Left ventricle myocardium inferior (tissue), 1 donor: ENCODE results near the gene SCN1B. TPM values are rescaled to one million over a fixed set of nuclear protein-coding genes. Genes with fewer than 3 reads are reported as not detected.
"Not testable (repeated sequence)": the region's sequence is repeated elsewhere in the genome, so short reads cannot be mapped to it uniquely, and the experiment has no call there.

ENCODE experiments used
- DNase-seq: peaks from one replicate; pipeline ENCODE4 v3.0.0-alpha.2; 2020
- H3K27ac ChIP-seq: fragments of 200-600 bp; replicated peaks from 2 replicates; pipeline ENCODE4 v1.8.0; 2021
- H3K27me3 ChIP-seq: fragments of 200-600 bp; 2 replicates; pipeline ENCODE4 v1.8.0; 2021; ENCODE audit warnings: low read depth
- H3K36me3 ChIP-seq: fragments of 200-600 bp; 2 replicates; pipeline ENCODE4 v1.8.0; 2021
- H3K4me1 ChIP-seq: fragments of 200-600 bp; 2 replicates; pipeline ENCODE4 v1.8.0; 2021
- H3K4me3 ChIP-seq: fragments of 200-600 bp; 2 replicates; pipeline ENCODE4 v1.8.0; 2021; ENCODE audit warnings: mild to moderate bottlenecking, moderate library complexity
- H3K9me3 ChIP-seq: fragments of 200-600 bp; replicated peaks from 2 replicates; pipeline ENCODE4 v1.8.0; 2021
- CTCF ChIP-seq: fragments of 200-600 bp; IDR thresholded peaks from 2 replicates; pipeline ENCODE4 v1.8.0; 2021; ENCODE audit warnings: antibody characterized with exemption, mild to moderate bottlenecking, borderline replicate concordance
- intact Hi-C: fragments of 100-400 bp; cut with micrococcal nuclease; formaldehyde crosslinking; loops from one replicate; pipeline ENCODE4 v1.11.0; 2022
- total RNA-seq: library from RNA; stranded (reverse); fragmentation: NEBNext Ultra II Directional; extraction: Animal tissue kit (Norgen Biotek cat#: 25700); gene quantifications from one replicate; pipeline ENCODE4 v1.2.1, GENCODE V29; 2021
- donor health status: DM: no; HTN: yes; CAD: no; lungs with severe emphysema.

Gene SCN1B
- total RNA-seq, 1 donor from 2014 or later: 52.8 TPM

- Histone ChIP-seq H3K36me3 (peaks cover 74% of the 10 kb centered on the region), H3K4me1 (peaks cover 37% of the 10 kb centered on the region), H3K27me3 (no peaks in the 10 kb centered on the region), H3K4me3 (no peak overlapping the region), H3K27ac (peak overlapping the region; percentile 58), H3K9me3 (no peaks in the 10 kb centered on the region)
- peak; percentile 76 for DNase-seq
- TF ChIP-seq CTCF: peak; percentile 97
- intact Hi-C loops: loop anchor here (2.0 kb wide), 1 partner anchor 40 kb away; no protein-coding TSS in a partner anchor
Observed at GRCh38 chr19:35013041-35013819, 17.0 kb upstream of the SCN1B start.

- H3K27ac ChIP-seq: peak overlapping the region; percentile 12
- DNase-seq: no peak
- H3K27me3 ChIP-seq: no peaks in the 10 kb centered on the region
- H3K4me3 ChIP-seq: no peak overlapping the region
- no peak for TF ChIP-seq CTCF
- H3K4me1 ChIP-seq: peaks cover 32% of the 10 kb centered on the region
- no peaks in the 10 kb centered on the region for H3K9me3 ChIP-seq
- peaks cover 81% of the 10 kb centered on the region for H3K36me3 ChIP-seq
- intact Hi-C loops: loop anchor here (2.0 kb wide), 1 partner anchor 41 kb away; no protein-coding TSS in a partner anchor
Observed at GRCh38 chr19:35013820-35014754, 16.2 kb upstream of the SCN1B start.

GRCh38 chr19:35014774-35015173 is 15.5 kb upstream of the SCN1B start:
- H3K27me3 ChIP-seq, H3K4me3 ChIP-seq, H3K27ac ChIP-seq, DNase-seq, intact Hi-C loops, H3K9me3 ChIP-seq: not testable (repeated sequence)
- H3K4me1 ChIP-seq: peaks cover 26% of the 10 kb centered on the region
- H3K36me3 ChIP-seq: peaks cover 81% of the 10 kb centered on the region

GRCh38 chr19:35015270-35015953 is 14.9 kb upstream of the SCN1B start:
- TF ChIP-seq CTCF: no peak
- Histone ChIP-seq H3K27me3 (no peaks in the 10 kb centered on the region), H3K9me3 (no peaks in the 10 kb centered on the region), H3K27ac (no peak overlapping the region), H3K4me1 (peaks cover 26% of the 10 kb centered on the region), H3K4me3 (no peak overlapping the region), H3K36me3 (peaks cover 81% of the 10 kb centered on the region)
- intact Hi-C loops: no loop called here
- no peak for DNase-seq

- no peaks in the 10 kb centered on the region for H3K9me3 ChIP-seq
- peaks cover 81% of the 10 kb centered on the region for H3K36me3 ChIP-seq
- H3K27ac ChIP-seq: no peak overlapping the region
- intact Hi-C loops: no loop called here
- H3K4me1 ChIP-seq: peaks cover 26% of the 10 kb centered on the region
- no peak overlapping the region for H3K4me3 ChIP-seq
- TF ChIP-seq CTCF: no peak
- no peaks in the 10 kb centered on the region for H3K27me3 ChIP-seq
- no peak for DNase-seq
Observed at GRCh38 chr19:35015954-35016351, 14.3 kb upstream of the SCN1B start.
